CD14-positive monocyte (primary cell): ENCODE results near the gene STX8. TPM values are rescaled to one million over a fixed set of nuclear protein-coding genes. Genes with fewer than 3 reads are reported as not detected.

Experiments used
- DNase-seq, 3 donors: peaks; one replicate each; pipeline ENCODE4 v3.0.0-alpha.2; 2011 to 2022
- H2AFZ ChIP-seq: 2 replicates; pipeline ENCODE4 v1.6.0; 2012; ENCODE audit warnings: mild to moderate bottlenecking, low read depth, low read length, inconsistent platforms; ENCODE audit not compliant: insufficient read depth, poor library complexity, severe bottlenecking
- H3K27ac ChIP-seq, 2 donors: 1 replicate in 1 of 2; 2 replicates in 1 of 2; pipeline ENCODE4 v1.5.1; 2012 to 2013; ENCODE audit warnings: low read length in 2 of 2, control low read depth in 1 of 2, inconsistent platforms in 1 of 2, low read depth in 1 of 2, mild to moderate bottlenecking in 1 of 2
- H3K27me3 ChIP-seq, 2 donors: one replicate each; pipeline versions ENCODE4 v1.6.0 to v1.6.1; 2011 to 2013; ENCODE audit warnings: low read length in 2 of 2; ENCODE audit not compliant: control insufficient read depth in 2 of 2, insufficient read depth in 2 of 2
- H3K36me3 ChIP-seq, 2 donors: replicated peaks in 1 of 2; 1 replicate in 1 of 2; 2 replicates in 1 of 2; pipeline versions ENCODE4 v1.5.1 to v1.6.1; 2012 to 2013; ENCODE audit warnings: low read length in 2 of 2, control low read depth in 1 of 2, inconsistent platforms in 1 of 2, mild to moderate bottlenecking in 1 of 2; ENCODE audit not compliant: insufficient read depth in 2 of 2, control insufficient read depth in 1 of 2
- H3K4me1 ChIP-seq, 2 donors: 1 replicate in 1 of 2; 2 replicates in 1 of 2; pipeline versions ENCODE4 v1.5.1 to v1.6.1; 2012 to 2013; ENCODE audit warnings: low read length in 2 of 2, control low read depth in 1 of 2, inconsistent platforms in 1 of 2, mild to moderate bottlenecking in 1 of 2, moderate library complexity in 1 of 2; ENCODE audit not compliant: insufficient read depth in 2 of 2, control insufficient read depth in 1 of 2
- H3K4me2 ChIP-seq: replicated peaks from 2 replicates; pipeline ENCODE3; 2012; ENCODE audit warnings: low read length, moderate library complexity, mild to moderate bottlenecking; ENCODE audit not compliant: poor library complexity, severe bottlenecking; ENCODE audit errors: extremely low read depth
- H3K4me3 ChIP-seq, 3 experiments: fragments of 200-600 bp in 1 of 3; sonication (generic) in 1 of 3; replicated peaks in 1 of 3; 1 replicate in 2 of 3; 2 replicates in 1 of 3; pipeline ENCODE4 v1.5.1; 2011 to 2013; ENCODE audit warnings: low read length in 3 of 3, mild to moderate bottlenecking in 3 of 3, control low read depth in 2 of 3, low read depth in 2 of 3, inconsistent platforms in 1 of 3, moderate library complexity in 1 of 3
- H3K79me2 ChIP-seq: 2 replicates; pipeline ENCODE4 v1.6.0; 2012; ENCODE audit warnings: mild to moderate bottlenecking, control low read depth, inconsistent platforms, low read length, moderate library complexity; ENCODE audit not compliant: insufficient read depth
- H3K9ac ChIP-seq: 2 replicates; pipeline ENCODE4 v1.6.0; 2017; ENCODE audit warnings: low read length, mild to moderate bottlenecking; ENCODE audit not compliant: insufficient read depth, poor library complexity, severe bottlenecking
- H3K9me3 ChIP-seq, 2 donors: replicated peaks in 1 of 2; 1 replicate in 1 of 2; 2 replicates in 1 of 2; pipeline versions ENCODE4 v1.5.1 to v1.6.1; 2012 to 2013; ENCODE audit warnings: low read length in 2 of 2, control low read depth in 1 of 2; ENCODE audit not compliant: control insufficient read depth in 1 of 2, insufficient read depth in 1 of 2
- H4K20me1 ChIP-seq: 2 replicates; pipeline ENCODE4 v1.6.0; 2012; ENCODE audit warnings: mild to moderate bottlenecking, low read length, control low read depth, moderate library complexity; ENCODE audit not compliant: insufficient read depth
- H3K27ac Mint-ChIP-seq, 7 donors: one replicate each; pipeline ENCODE4 v1.8.0; 2020; ENCODE audit warnings: mild to moderate bottlenecking in 7 of 7, mixed read lengths in 7 of 7, moderate library complexity in 6 of 7, inconsistent platforms in 2 of 7
- H3K27me3 Mint-ChIP-seq, 3 donors: one replicate each; pipeline ENCODE4 v1.8.0; 2021 to 2022; ENCODE audit warnings: low read depth in 3 of 3, mild to moderate bottlenecking in 3 of 3, mixed read lengths in 3 of 3, moderate library complexity in 3 of 3, inconsistent platforms in 1 of 3
- H3K36me3 Mint-ChIP-seq, 2 donors: one replicate each; pipeline ENCODE4 v1.8.0; 2020; ENCODE audit warnings: mixed read lengths in 2 of 2, inconsistent platforms in 1 of 2, mild to moderate bottlenecking in 1 of 2
- H3K4me1 Mint-ChIP-seq: one replicate; pipeline ENCODE4 v1.8.0; 2020; ENCODE audit warnings: mild to moderate bottlenecking, mixed read lengths
- H3K4me3 Mint-ChIP-seq, 2 donors: one replicate each; pipeline ENCODE4 v1.8.0; 2020; ENCODE audit warnings: mild to moderate bottlenecking in 2 of 2, mixed read lengths in 2 of 2, moderate library complexity in 1 of 2
- H3K9me3 Mint-ChIP-seq, 7 donors: one replicate each; pipeline ENCODE4 v1.8.0; 2020 to 2022; ENCODE audit warnings: mixed read lengths in 7 of 7, mild to moderate bottlenecking in 6 of 7, moderate library complexity in 6 of 7, inconsistent platforms in 2 of 7
- CTCF ChIP-seq: fragments of 200-600 bp; IDR thresholded peaks from one replicate; pipeline ENCODE4 v1.8.0; 2022; ENCODE audit warnings: antibody characterized with exemption, mild to moderate bottlenecking
- WGBS: methylation state at CpG from one replicate; pipeline ENCODE4 v1.1.5; 2013; ENCODE audit warnings: missing lambda C conversion rate; ENCODE audit not compliant: insufficient coverage; 5-methylcytosine and 5-hydroxymethylcytosine counted together
- intact Hi-C, 2 donors: fragments of 100-400 bp; cut with micrococcal nuclease; formaldehyde crosslinking; loops; one replicate each; pipeline versions ENCODE4 v1.15.0 to v1.15.1; 2023
- polyA plus RNA-seq, 3 donors: library from polyadenylated mRNA; depleted of rRNA in 1 of 3; unstranded in 2 of 3; stranded (reverse) in 1 of 3; fragments of 300-500 nt in 2 of 3; fragments of >200 nt in 1 of 3; fragmentation: Illumina TruSeq in 2 of 3; gene quantifications; 1 replicate in 2 of 3; 2 replicates in 1 of 3; pipeline ENCODE4 v1.2.3, GENCODE V29; 2012 to 2021

The STX8 gene
- polyA plus RNA-seq, 3 donors: 44.4 to 170 (median 142) TPM

GRCh38 chr17:9472541-9472940, 103.1 kb downstream of the STX8 start:
- Histone ChIP-seq H2AFZ (no peak overlapping the region), H3K27me3 (no peaks in the 10 kb centered on the region), H3K79me2 (no peaks in the 10 kb centered on the region), H3K9ac (no peak overlapping the region), H3K4me2 (no peak overlapping the region), H3K36me3 (peaks cover 0 to 6% of the 10 kb centered on the region in 2 donors), H3K4me3 (no peak overlapping the region), H3K9me3 (no peaks in the 10 kb centered on the region), H4K20me1 (no peaks in the 10 kb centered on the region), H3K27ac (no peak overlapping the region), H3K4me1 (no peaks in the 10 kb centered on the region)
- no peak for DNase-seq
- H3K4me3 Mint-ChIP-seq: no peak overlapping the region
- intact Hi-C loops: no loop called here
- H3K27ac Mint-ChIP-seq: peak overlapping the region in 1 of 7 donors; percentile 26
- no peaks in the 10 kb centered on the region for H3K27me3 Mint-ChIP-seq
- 100% methylated on average over 1 of the region's 3 CpGs for WGBS
- H3K36me3 Mint-ChIP-seq: peaks cover 19 to 27% of the 10 kb centered on the region in 2 donors
- no peaks in the 10 kb centered on the region for H3K9me3 Mint-ChIP-seq
- no peak for TF ChIP-seq CTCF
- H3K4me1 Mint-ChIP-seq: peaks cover 5% of the 10 kb centered on the region

GRCh38 chr17:9472094-9472493, 103.5 kb downstream of the STX8 start:
- Mint-ChIP-seq H3K4me3 (no peak overlapping the region), H3K36me3 (peaks cover 18 to 27% of the 10 kb centered on the region in 2 donors), H3K27ac (peak overlapping the region in 1 of 7 donors; percentile 30), H3K9me3 (no peaks in the 10 kb centered on the region), H3K4me1 (peaks cover 5% of the 10 kb centered on the region), H3K27me3 (no peaks in the 10 kb centered on the region)
- Histone ChIP-seq H3K79me2 (no peaks in the 10 kb centered on the region), H3K9ac (no peak overlapping the region), H4K20me1 (no peaks in the 10 kb centered on the region), H3K4me3 (no peak overlapping the region), H3K4me2 (no peak overlapping the region), H3K27ac (no peak overlapping the region), H3K9me3 (no peaks in the 10 kb centered on the region), H3K36me3 (peaks cover 0 to 6% of the 10 kb centered on the region in 2 donors), H3K4me1 (no peaks in the 10 kb centered on the region), H2AFZ (no peak overlapping the region), H3K27me3 (no peaks in the 10 kb centered on the region)
- DNase-seq: no peak
- intact Hi-C loops: no loop called here
- no peak for TF ChIP-seq CTCF
- 100% methylated on average over 4 of the region's 5 CpGs for WGBS
